Stimulated activated CD4-positive, alpha-beta T cell treated with anti-CD3 and anti-CD28 coated beads, Interleukin-2, amount 100 ng/mL, for 48 hours (primary cell): ENCODE measurements around the gene TCEAL4.
"Not testable (repeated sequence)": the region's sequence is repeated elsewhere in the genome, so short reads cannot be mapped to it uniquely, and the experiment has no call there.

ENCODE experiments used
- DNase-seq, 2 donors: peaks; one replicate each; pipeline ENCODE4 v3.0.0-alpha.2; 2020

The TCEAL4 gene

GRCh38 chrX:103595202-103595601 is 9.9 kb downstream of the TCEAL4 start:
- not testable (repeated sequence) for DNase-seq

- DNase-seq, result peak in 1 of 2 donors; percentile 7
These were observed 22.3 kb downstream of the TCEAL4 start, which contains the start of gene TCEAL3 for GRCh38 chrX:103607364-103608305. Gene TCEAL3, plus strand, starts transcription at chrX:103607963. Its CDS starts 1,102 bp downstream, at chrX:103609065.

GRCh38 chrX:103608306-103608963 is 23.1 kb downstream of the TCEAL4 start:
- no peak for DNase-seq

GRCh38 chrX:103610282-103610681 is 25.0 kb downstream of the TCEAL4 start:
- DNase-seq, result no peak

- DNase-seq, result no peak
These were observed 28.1 kb downstream of the TCEAL4 start for GRCh38 chrX:103613362-103613890.

- no peak for DNase-seq
These were observed 29.7 kb downstream of the TCEAL4 start for GRCh38 chrX:103614999-103615398.

- no peak for DNase-seq
These were observed 30.6 kb downstream of the TCEAL4 start for GRCh38 chrX:103615781-103616371.

- DNase-seq, result no peak
These were observed 31.4 kb downstream of the TCEAL4 start for GRCh38 chrX:103616676-103617186.

GRCh38 chrX:103624111-103624510 is 38.8 kb downstream of the TCEAL4 start:
- no peak for DNase-seq

- DNase-seq, result no peak
These were observed 41.5 kb downstream of the TCEAL4 start for GRCh38 chrX:103626855-103627254.

- DNase-seq, result peak in 1 of 2 donors; percentile 13
These were observed 43.3 kb downstream of the TCEAL4 start, which contains the start of gene TCEAL1 for GRCh38 chrX:103628386-103629317. Gene TCEAL1, plus strand, starts transcription at chrX:103628975. Its CDS starts 942 bp downstream, at chrX:103629917.

- peak in 1 of 2 donors; percentile 11 for DNase-seq
These were observed 44.2 kb downstream of the TCEAL4 start for GRCh38 chrX:103629318-103630170.

GRCh38 chrX:103630171-103630511 is 44.8 kb downstream of the TCEAL4 start:
- DNase-seq, result no peak

- no peak for DNase-seq
These were observed 45.8 kb downstream of the TCEAL4 start for GRCh38 chrX:103631145-103631544.

GRCh38 chrX:103635436-103635835 is 50.1 kb downstream of the TCEAL4 start:
- no peak for DNase-seq
